Fibroblast of peridontal ligament (primary cell): ENCODE results near the gene FARP1.
A peak's percentile ranks its signal among the peaks of the same experiment; 100 is the strongest.

ENCODE experiments used
- DNase-seq: peaks from one replicate; pipeline ENCODE4 v3.0.0-alpha.2; 2010; ENCODE audit errors: extremely low read depth

The FARP1 gene

DNA sequence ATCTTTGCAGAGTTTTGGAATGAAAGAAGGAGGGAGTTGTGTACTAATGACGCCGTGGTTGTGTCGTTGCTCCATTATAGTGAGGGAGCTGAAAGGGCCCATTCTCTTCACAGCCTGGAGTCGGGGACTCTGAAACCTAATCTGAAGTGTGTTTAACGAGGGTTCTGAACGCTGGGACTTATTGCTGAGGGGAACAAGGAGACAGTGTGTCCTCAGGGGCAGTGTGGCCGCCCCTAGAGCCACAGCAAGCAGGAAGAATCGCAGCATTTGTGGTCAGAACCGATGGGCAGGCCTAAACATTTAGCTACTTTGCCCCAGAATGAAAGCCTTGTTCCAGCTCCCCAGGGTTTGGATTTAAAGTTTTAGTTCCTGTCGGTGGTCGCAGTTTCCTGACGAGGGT, 190.6 kb downstream of the FARP1 start:
- no peak for DNase-seq

DNA sequence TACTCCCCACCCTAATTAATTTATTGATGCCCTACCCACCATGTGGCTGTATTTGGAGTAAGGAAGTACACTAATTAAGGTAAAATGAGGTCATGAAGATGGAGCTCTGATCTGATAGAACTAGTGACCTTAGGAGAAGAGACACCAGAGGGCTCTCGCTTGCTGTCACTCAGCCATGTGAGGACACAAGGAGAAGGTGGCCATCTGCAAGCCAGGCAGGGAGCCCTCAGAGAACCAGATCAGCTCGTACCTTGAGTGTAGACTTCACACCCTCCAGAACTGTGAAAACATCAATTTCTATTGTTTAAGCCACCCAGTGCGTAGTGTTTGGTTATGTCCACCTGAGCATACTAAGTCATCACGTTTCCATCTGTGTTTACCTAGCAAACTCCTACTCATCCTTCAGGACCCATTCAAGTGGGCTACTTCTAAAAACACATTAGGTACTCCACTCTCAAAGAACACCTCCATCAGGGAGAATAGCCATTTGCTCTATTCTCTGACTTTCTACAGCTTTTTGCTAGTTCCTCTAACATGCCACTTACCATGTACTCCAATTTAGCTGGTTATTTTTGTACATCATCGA, 191.8 kb downstream of the FARP1 start:
- DNase-seq = no peak

- DNase-seq = no peak
These were observed 192.8 kb downstream of the FARP1 start for GRCh38 chr13:98335721-98336120.

- DNase-seq = no peak
These were observed 195.4 kb downstream of the FARP1 start for GRCh38 chr13:98338310-98338709.

- peak; percentile 72 for DNase-seq
These were observed 197.0 kb downstream of the FARP1 start for GRCh38 chr13:98339684-98340425.

DNA sequence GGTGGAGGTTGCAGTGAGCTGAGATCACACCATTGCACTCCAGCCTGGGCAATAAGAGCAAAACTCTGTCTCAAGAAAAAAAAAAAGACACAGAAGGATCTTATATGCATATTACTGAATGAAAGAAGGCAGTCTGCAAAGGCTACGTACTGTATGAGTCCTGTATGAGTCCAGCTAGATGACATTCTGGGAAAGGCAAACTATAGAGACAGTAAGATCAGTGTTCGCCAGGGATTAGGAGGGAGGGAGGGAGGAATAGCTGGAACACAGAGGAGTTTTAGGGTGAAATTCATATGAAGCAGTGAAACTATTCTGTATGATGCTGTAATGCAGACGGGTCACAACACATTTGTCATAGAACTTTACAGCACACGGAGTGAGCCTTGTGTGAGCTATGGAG, 200.1 kb downstream of the FARP1 start:
- DNase-seq = no peak

GRCh38 chr13:98343461-98343860, 200.6 kb downstream of the FARP1 start:
- DNase-seq = no peak

GRCh38 chr13:98344392-98344791, 201.5 kb downstream of the FARP1 start:
- DNase-seq = no peak

DNA sequence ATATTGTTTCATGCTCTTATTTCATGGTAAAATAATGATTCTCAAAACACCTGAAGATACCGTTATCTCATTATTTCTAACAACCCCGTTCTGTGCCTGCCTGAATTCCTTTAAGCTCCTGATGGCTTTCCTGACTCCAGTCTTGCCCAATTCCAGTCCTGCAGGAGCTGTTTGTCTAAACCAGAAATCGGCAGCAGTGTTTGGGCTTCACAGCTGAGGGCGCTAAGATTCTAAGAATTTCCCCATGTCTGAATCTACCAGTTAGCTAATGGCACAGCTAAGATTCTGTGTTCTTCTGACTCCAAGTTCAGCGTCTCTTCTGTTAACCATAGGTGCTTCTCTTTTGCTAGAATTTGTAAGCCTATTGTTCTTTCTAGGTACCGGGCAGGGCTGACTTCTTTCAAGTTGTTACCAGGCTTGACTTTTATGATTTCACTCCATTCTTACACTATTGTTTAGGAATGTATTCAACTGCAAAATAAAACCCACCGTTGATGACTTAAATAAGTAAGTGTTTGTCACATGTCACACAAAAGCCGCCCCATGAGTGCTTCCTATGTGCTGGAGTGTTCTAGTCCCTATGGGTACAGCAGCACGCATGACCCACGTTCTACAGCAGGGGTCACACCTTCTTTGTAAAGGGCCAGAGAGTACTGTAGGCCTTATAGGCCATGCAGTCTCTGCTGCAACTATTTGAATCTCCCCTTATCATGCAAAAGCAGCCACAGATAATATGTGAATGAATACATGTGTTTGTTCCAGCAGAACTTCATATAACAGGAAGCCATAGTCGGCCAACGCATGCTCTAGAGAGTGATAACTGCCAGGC, 202.4 kb downstream of the FARP1 start:
- DNase-seq = no peak

- DNase-seq = no peak
These were observed 204.2 kb downstream of the FARP1 start for GRCh38 chr13:98346904-98347636.

DNA sequence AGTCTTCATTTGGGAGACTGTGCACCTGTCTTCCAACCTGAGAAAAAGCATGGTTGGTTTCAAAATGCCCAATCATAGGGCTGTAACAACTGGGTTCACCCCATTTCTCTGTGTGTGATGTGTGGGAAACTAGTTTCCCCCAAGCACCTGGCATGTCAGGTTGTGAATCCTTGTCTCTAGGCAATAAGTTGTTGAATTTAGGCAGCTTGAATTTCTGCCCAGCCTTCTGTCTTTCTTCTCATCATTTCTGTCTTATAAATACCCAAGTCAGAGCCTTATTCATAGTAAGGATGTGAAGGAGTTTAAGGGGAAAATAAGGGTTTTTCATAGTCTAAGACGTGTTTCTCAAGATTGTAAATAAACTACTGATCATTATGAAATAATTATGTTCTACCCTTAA, 204.9 kb downstream of the FARP1 start:
- DNase-seq = no peak

- peak; percentile 49 for DNase-seq
These were observed 205.7 kb downstream of the FARP1 start for GRCh38 chr13:98348466-98349200.

- no peak for DNase-seq
These were observed 206.9 kb downstream of the FARP1 start for GRCh38 chr13:98349731-98350305.

GRCh38 chr13:98350746-98351330, 207.9 kb downstream of the FARP1 start:
- DNase-seq = no peak

- DNase-seq = no peak
These were observed 208.7 kb downstream of the FARP1 start for GRCh38 chr13:98351636-98352035.

GRCh38 chr13:98352226-98352625, 209.3 kb downstream of the FARP1 start:
- DNase-seq = no peak

- no peak for DNase-seq
These were observed 210.9 kb downstream of the FARP1 start for GRCh38 chr13:98353750-98354149.

DNA sequence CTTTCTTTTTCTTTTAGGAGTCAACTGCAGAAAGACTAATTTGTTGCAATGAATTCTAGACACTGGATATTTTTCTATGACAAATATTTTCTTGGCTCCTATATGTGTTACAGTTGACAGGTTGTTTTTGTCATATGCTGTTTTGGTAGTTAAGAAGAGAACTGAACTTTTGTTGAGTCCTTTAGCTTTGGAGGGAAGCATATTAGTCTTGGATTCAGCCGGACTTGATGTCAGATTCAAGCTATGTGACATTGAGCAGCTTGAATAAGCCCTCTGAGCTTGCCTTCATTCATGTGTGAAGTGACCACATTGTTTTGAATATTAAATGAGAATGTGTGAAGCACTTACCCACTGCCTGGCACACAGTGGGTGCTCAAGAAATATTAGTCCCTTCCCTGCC, 216.0 kb downstream of the FARP1 start:
- no peak for DNase-seq

DNA sequence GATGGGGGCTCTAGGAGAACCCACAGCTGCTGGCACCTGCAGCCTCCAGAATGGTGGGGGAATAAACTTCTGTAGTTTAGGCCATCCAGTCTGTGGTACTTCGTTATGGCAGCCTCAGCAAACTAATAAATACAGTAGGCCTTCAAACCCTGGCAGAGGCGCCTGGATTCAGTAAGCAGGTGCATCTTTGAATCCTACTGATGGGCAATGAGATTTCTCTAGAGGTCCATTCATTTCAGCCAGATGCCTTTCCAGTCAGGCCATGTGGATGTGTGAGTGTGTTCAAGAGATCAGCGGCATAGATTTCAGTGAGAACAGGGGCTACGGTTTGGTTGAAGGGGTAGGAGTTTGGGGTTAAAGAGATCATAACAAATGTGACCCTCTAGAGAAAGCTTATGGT, 217.7 kb downstream of the FARP1 start:
- DNase-seq = no peak

- DNase-seq = no peak
These were observed 220.4 kb downstream of the FARP1 start for GRCh38 chr13:98363326-98363725.

- no peak for DNase-seq
These were observed 221.3 kb downstream of the FARP1 start for GRCh38 chr13:98364179-98364578.
